Measurements from ENCODE around the gene AR. TPM values are rescaled to one million over a fixed set of nuclear protein-coding genes. Genes with fewer than 3 reads are reported as not detected.
"Not testable (repeated sequence)": the region's sequence is repeated elsewhere in the genome, so short reads cannot be mapped to it uniquely, and the experiment has no call there.

AR gene
- total and polyA plus RNA-seq, 8 donors: 0.34 to 2.9 (median 1.1) TPM

GRCh38 chrX:67648361-67648760 lies 104.5 kb downstream of the AR start:
- H3K9me3 ChIP-seq: no peaks in the 10 kb centered on the region
- no peak for FAIRE-seq
- no peaks in the 10 kb centered on the region for H3K4me1 ChIP-seq
- TF ChIP-seq CTCF (IDR thresholded peaks at IDR 0.05): no peak
- intact Hi-C loops (cut with DNase I): no loop called here
- H3K4me3 ChIP-seq: no peak overlapping the region
- WGBS, 2 donors: 71 to 73% methylated on average over 4 of the region's 4 CpGs
- H3K27ac ChIP-seq: no peak overlapping the region
- no peak for DNase-seq
- no peak for ATAC-seq
- H3K27me3 ChIP-seq: peaks cover 0 to 11% (median 1%) of the 10 kb centered on the region in 4 donors
- no peaks in the 10 kb centered on the region for H3K36me3 ChIP-seq

- intact Hi-C loops (cut with DNase I): no loop called here
- no peaks in the 10 kb centered on the region for H3K9me3 ChIP-seq
- ATAC-seq: no peak
- FAIRE-seq: no peak
- no peak for TF ChIP-seq CTCF (IDR thresholded peaks at IDR 0.05)
- H3K4me3 ChIP-seq: no peak overlapping the region
- H3K36me3 ChIP-seq: no peaks in the 10 kb centered on the region
- H3K27ac ChIP-seq: no peak overlapping the region
- no peak for DNase-seq
- H3K27me3 ChIP-seq: peaks cover 0 to 11% (median 1%) of the 10 kb centered on the region in 4 donors
- no peaks in the 10 kb centered on the region for H3K4me1 ChIP-seq
- WGBS, 2 donors: 55 to 65% methylated on average over 6 of the region's 6 CpGs
These were observed 107.8 kb downstream of the AR start for GRCh38 chrX:67651437-67652142.

GRCh38 chrX:67652543-67652942 lies 108.7 kb downstream of the AR start:
- intact Hi-C loops (cut with DNase I): no loop called here
- H3K4me3 ChIP-seq: no peak overlapping the region
- no peaks in the 10 kb centered on the region for H3K36me3 ChIP-seq
- peaks cover 0 to 11% (median 1%) of the 10 kb centered on the region in 4 donors for H3K27me3 ChIP-seq
- DNase-seq (no peak), ATAC-seq (no peak), FAIRE-seq (no peak)
- TF ChIP-seq CTCF (IDR thresholded peaks at IDR 0.05): no peak
- no peaks in the 10 kb centered on the region for H3K4me1 ChIP-seq
- H3K27ac ChIP-seq: no peak overlapping the region
- H3K9me3 ChIP-seq: no peaks in the 10 kb centered on the region

GRCh38 chrX:67654301-67654700 lies 110.5 kb downstream of the AR start:
- no peak overlapping the region for H3K27ac ChIP-seq
- H3K27me3 ChIP-seq: peaks cover 0 to 11% (median 0%) of the 10 kb centered on the region in 4 donors
- ATAC-seq: peak in 1 of 4 donors; percentile 25
- no peaks in the 10 kb centered on the region for H3K9me3 ChIP-seq
- H3K4me3 ChIP-seq: no peak overlapping the region
- 19 to 20% methylated on average over 1 of the region's 1 CpG for WGBS, 2 donors
- no peak for FAIRE-seq
- DNase-seq: no peak
- intact Hi-C loops (cut with DNase I): no loop called here
- H3K36me3 ChIP-seq: no peaks in the 10 kb centered on the region
- no peak for TF ChIP-seq CTCF (IDR thresholded peaks at IDR 0.05)
- H3K4me1 ChIP-seq: no peaks in the 10 kb centered on the region

- Histone ChIP-seq H3K36me3 (no peaks in the 10 kb centered on the region), H3K27me3 (no peaks in the 10 kb centered on the region), H3K27ac (no peak overlapping the region), H3K4me3 (no peak overlapping the region), H3K4me1 (no peaks in the 10 kb centered on the region), H3K9me3 (peaks cover 0 to 3% (median 0%) of the 10 kb centered on the region in 4 donors)
- no peak for FAIRE-seq
- ATAC-seq: no peak
- WGBS, 2 donors: 47% methylated on average over 1 of the region's 1 CpG
- TF ChIP-seq CTCF (IDR thresholded peaks at IDR 0.05): no peak
- no peak for DNase-seq
- intact Hi-C loops (cut with DNase I): no loop called here
These were observed 121.8 kb downstream of the AR start for GRCh38 chrX:67665583-67665982.

GRCh38 chrX:67670717-67671116 lies 126.9 kb downstream of the AR start:
- intact Hi-C loops (cut with DNase I); H3K27me3 ChIP-seq; H3K27ac ChIP-seq; DNase-seq; ATAC-seq; H3K4me1 ChIP-seq; FAIRE-seq; H3K36me3 ChIP-seq; H3K9me3 ChIP-seq; H3K4me3 ChIP-seq: not testable (repeated sequence)
- 38 to 46% methylated on average over 2 of the region's 2 CpGs for WGBS, 2 donors
